Natural killer cell treated with Interleukin-12 subunit alpha and Interleukin-12 subunit beta and Interleukin-15 and Interleukin-18, amount 100 ng/mL, for 72 hours (primary cell): ENCODE results near the gene NOS1. TPM values are rescaled to one million over a fixed set of nuclear protein-coding genes. Genes with fewer than 3 reads are reported as not detected.
"Not testable (repeated sequence)": the region's sequence is repeated elsewhere in the genome, so short reads cannot be mapped to it uniquely, and the experiment has no call there.

Source experiments
- ATAC-seq, 2 donors: fragments of 150-1000 bp; cut with Tn5 transposase in 1 of 2; sonication (Bioruptor Pico), chemical (Tn5 transposase) in 1 of 2; 2 replicates each; pipeline ENCODE4 v1.10.0; 2021
- DNase-seq: peaks from one replicate; pipeline ENCODE4 v3.0.0; 2022; ENCODE audit warnings: low spot score
- H3K27ac Mint-ChIP-seq, 2 donors: 1 replicate in 1 of 2; 2 replicates in 1 of 2; pipeline ENCODE4 v1.8.0; 2022; ENCODE audit warnings: mixed read lengths in 2 of 2, mild to moderate bottlenecking in 1 of 2, moderate library complexity in 1 of 2
- H3K27me3 Mint-ChIP-seq, 2 donors: 1 replicate in 1 of 2; 2 replicates in 1 of 2; pipeline ENCODE4 v1.8.0; 2022; ENCODE audit warnings: mixed read lengths in 2 of 2
- H3K36me3 Mint-ChIP-seq: one replicate; pipeline ENCODE4 v1.8.0; 2022; ENCODE audit warnings: mixed read lengths
- H3K4me1 Mint-ChIP-seq, 2 donors: 1 replicate in 1 of 2; 2 replicates in 1 of 2; pipeline ENCODE4 v1.8.0; 2022; ENCODE audit warnings: low read depth in 2 of 2, mixed read lengths in 2 of 2, mild to moderate bottlenecking in 1 of 2
- H3K4me3 Mint-ChIP-seq: one replicate; pipeline ENCODE4 v1.8.0; 2022; ENCODE audit warnings: mixed read lengths
- H3K9me3 Mint-ChIP-seq: 2 replicates; pipeline ENCODE4 v1.8.0; 2022; ENCODE audit warnings: mixed read lengths
- total RNA-seq, 2 donors: library from RNA; stranded (reverse); gene quantifications; one replicate each; pipeline ENCODE4 v1.2.3, GENCODE V29; 2022

The NOS1 gene
- total RNA-seq, 2 donors from 2014 or later, result not detected

DNA sequence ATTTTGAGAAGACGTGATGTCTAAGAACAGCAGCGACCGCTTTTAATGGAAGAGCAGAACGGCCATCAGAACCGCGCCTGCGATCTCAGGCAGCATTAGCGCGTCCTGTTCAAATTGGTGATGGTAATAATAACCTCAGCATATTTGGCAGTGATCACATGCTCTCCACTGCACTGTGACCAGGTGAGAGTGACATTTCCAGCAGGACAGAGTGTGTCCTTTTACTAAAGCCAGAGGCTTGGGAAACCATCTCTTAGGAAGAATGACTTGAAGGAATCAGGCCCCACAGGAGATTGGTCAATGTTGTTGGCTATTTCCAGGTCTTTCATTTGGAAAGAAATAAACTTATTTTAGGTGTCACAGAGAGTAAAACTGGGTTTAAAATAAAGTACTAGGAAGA lies 119.7 kb downstream of the NOS1 start:
- Mint-ChIP-seq H3K9me3 (no peaks in the 10 kb centered on the region), H3K4me3 (no peak overlapping the region), H3K27me3 (peaks cover 6 to 16% of the 10 kb centered on the region in 2 donors), H3K4me1 (no peaks in the 10 kb centered on the region), H3K36me3 (no peaks in the 10 kb centered on the region), H3K27ac (no peak overlapping the region)
- DNase-seq, result no peak
- no peak for ATAC-seq

DNA sequence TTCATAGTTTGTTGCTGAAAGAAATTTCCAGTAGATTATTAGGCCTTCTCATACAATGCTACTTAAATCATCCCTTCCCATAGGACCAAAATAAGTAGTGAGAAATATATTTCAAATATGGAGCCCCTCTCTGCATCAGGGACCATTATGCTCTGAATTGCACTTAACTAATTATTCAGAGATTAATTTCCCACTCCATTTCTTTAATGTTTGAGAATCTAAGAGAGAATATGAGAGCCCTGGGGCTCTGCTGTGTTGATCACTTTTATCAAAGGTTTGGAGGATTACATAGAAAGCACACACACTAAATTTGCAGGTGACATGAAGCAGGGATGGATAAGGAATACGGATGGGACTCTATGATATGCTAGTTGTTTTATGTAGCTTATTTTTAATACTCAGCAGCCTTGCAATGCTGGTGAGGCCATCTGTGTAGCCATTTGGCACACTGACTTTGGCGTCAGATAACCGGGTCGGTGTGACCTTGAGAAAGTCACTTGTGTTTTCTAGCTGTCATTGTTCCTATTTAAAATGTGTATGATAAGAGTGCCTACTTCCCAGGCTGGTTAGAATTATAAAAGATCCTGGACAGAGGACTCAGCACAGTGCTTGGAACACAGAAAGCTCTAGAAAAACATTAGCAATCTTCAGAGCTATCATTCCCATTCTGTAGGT lies 121.2 kb downstream of the NOS1 start:
- H3K4me1 Mint-ChIP-seq, result no peaks in the 10 kb centered on the region
- ATAC-seq (no peak), DNase-seq (no peak)
- H3K36me3 Mint-ChIP-seq, result no peaks in the 10 kb centered on the region
- H3K27ac Mint-ChIP-seq, result no peak overlapping the region
- H3K9me3 Mint-ChIP-seq, result no peaks in the 10 kb centered on the region
- no peak overlapping the region for H3K4me3 Mint-ChIP-seq
- H3K27me3 Mint-ChIP-seq, result peaks cover 4 to 16% of the 10 kb centered on the region in 2 donors

DNA sequence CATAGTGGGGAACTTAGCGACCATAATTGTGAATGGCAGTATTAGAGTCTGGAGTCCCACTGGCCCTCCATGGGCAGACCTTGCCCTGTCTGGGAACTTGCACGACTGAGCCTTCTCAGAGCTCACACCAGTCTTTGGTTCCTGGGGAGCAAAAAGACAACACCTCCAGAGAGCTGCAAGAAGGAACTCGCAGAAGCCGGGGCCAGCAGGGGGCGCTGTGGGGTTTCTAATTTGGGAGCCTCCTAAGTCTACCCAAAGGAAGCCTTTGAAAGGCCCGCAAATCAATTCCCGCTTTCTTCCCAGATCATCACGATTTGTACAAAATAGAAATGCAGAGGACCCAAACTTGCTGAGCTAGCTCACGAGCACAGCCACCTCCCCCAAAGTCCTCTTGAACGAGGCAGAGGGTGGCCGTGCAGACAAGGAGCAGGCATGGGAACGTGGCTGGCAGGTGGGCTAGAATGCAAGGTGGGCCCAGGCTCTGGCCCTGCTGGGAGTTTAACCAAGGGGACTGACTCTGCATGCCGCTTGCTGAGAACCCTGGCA lies 124.9 kb downstream of the NOS1 start:
- Mint-ChIP-seq H3K27ac (no peak overlapping the region), H3K36me3 (no peaks in the 10 kb centered on the region), H3K4me3 (no peak overlapping the region), H3K4me1 (no peaks in the 10 kb centered on the region), H3K9me3 (no peaks in the 10 kb centered on the region), H3K27me3 (peaks cover 0 to 10% of the 10 kb centered on the region in 2 donors)
- ATAC-seq (peak in 1 of 2 donors; percentile 52), DNase-seq (peak; percentile 81)

DNA sequence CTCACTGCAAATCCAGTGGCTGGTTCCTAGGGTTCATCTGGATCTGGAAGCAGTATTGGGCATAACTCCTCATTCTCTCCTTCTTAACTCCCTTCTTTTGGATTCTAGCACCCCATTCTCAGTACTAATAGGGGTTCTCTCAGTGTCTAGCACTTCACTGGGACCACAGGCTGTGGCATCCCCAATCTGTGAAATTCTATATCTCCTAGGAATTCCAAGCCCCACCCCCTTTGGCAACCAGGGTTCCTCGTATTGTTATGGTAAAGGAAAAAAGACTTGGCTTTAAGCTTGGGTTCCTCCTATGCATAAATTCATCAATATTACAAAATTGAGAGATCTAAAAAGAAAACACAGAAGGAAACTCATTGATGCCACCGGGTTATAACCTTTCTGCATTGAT lies 126.2 kb downstream of the NOS1 start:
- no peak for DNase-seq
- no peak for ATAC-seq
- H3K4me3 Mint-ChIP-seq, result no peak overlapping the region
- no peaks in the 10 kb centered on the region for H3K9me3 Mint-ChIP-seq
- H3K27me3 Mint-ChIP-seq, result peaks cover 8 to 14% of the 10 kb centered on the region in 2 donors
- no peak overlapping the region for H3K27ac Mint-ChIP-seq
- H3K4me1 Mint-ChIP-seq, result no peaks in the 10 kb centered on the region
- no peaks in the 10 kb centered on the region for H3K36me3 Mint-ChIP-seq

DNA sequence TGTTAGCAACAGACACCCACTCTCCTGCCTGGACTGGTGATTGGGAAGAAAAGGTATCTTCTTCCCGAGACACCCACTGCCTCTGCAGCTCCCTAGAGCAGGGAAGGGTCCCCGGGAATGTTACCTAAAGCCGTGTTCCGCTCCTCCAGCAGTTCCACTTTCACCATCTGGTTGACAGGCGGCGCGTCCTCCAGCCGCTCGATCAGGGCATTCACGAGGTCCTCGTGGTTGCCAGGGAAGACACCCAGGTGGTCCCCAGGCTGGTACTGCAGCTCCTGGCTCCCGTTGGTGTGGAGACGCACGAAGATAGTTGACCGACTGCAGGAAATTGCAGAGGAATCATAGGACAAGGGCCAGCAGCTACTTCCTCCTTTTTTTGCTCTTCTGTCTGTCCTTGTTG lies 127.0 kb downstream of the NOS1 start:
- no peaks in the 10 kb centered on the region for H3K4me1 Mint-ChIP-seq
- no peak overlapping the region for H3K27ac Mint-ChIP-seq
- no peak for ATAC-seq
- H3K9me3 Mint-ChIP-seq, result no peaks in the 10 kb centered on the region
- H3K27me3 Mint-ChIP-seq, result peaks cover 8 to 15% of the 10 kb centered on the region in 2 donors
- H3K4me3 Mint-ChIP-seq, result no peak overlapping the region
- no peaks in the 10 kb centered on the region for H3K36me3 Mint-ChIP-seq
- DNase-seq, result no peak

DNA sequence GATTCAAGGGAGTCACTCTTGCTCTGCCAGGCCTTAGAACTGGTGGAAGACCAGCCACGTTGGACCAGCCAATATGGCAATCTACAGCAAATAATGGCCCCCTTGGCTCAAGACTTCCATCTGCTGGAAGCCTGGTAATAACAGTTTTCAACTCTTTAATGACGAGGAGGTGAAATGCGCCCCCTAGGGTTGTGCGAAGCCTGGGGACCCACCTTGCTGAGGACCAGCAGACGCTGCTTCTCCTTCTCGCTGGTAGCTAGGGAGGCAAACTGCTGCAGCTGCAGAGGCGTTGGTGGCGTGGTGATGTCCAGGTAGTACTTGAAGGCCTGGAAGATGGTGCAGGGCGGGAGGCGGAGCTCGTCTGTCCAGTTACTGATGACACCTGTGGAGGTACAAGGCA lies 129.7 kb downstream of the NOS1 start:
- H3K36me3 Mint-ChIP-seq, result no peaks in the 10 kb centered on the region
- no peak for DNase-seq

DNA sequence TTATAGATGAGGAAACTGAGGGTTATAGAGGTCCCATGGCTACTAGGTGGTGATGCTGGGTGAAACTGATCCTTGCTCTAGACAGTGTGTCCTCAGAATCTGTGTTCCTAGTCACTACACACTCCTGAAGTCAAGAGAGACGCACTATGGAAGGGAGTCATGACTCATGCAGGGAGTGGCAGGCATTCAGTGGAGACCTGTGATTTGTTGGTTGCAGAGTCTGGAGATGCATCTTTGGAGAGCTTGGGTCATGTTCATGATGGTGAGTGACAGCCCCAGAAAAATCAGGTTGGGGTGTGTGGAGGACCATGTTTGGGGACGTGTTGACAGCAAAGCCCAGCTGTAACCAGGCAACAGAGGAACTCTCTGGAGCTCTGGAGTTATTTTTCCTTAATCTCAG lies 133.2 kb downstream of the NOS1 start:
- no peak overlapping the region for H3K4me3 Mint-ChIP-seq
- H3K9me3 Mint-ChIP-seq, result no peaks in the 10 kb centered on the region
- H3K4me1 Mint-ChIP-seq, result no peaks in the 10 kb centered on the region
- ATAC-seq (no peak), DNase-seq (no peak)
- peaks cover 16 to 23% of the 10 kb centered on the region in 2 donors for H3K27me3 Mint-ChIP-seq
- H3K27ac Mint-ChIP-seq, result no peak overlapping the region
- H3K36me3 Mint-ChIP-seq, result no peaks in the 10 kb centered on the region

More for the DNA sequence above, 129.7 kb downstream of the NOS1 start:
- peaks cover 16 to 26% of the 10 kb centered on the region in 2 donors for H3K27me3 Mint-ChIP-seq
- no peak overlapping the region for H3K27ac Mint-ChIP-seq
- no peaks in the 10 kb centered on the region for H3K9me3 Mint-ChIP-seq
- H3K4me3 Mint-ChIP-seq, result no peak overlapping the region
- peak in 1 of 2 donors; percentile 38 for ATAC-seq
- H3K4me1 Mint-ChIP-seq, result no peaks in the 10 kb centered on the region

DNA sequence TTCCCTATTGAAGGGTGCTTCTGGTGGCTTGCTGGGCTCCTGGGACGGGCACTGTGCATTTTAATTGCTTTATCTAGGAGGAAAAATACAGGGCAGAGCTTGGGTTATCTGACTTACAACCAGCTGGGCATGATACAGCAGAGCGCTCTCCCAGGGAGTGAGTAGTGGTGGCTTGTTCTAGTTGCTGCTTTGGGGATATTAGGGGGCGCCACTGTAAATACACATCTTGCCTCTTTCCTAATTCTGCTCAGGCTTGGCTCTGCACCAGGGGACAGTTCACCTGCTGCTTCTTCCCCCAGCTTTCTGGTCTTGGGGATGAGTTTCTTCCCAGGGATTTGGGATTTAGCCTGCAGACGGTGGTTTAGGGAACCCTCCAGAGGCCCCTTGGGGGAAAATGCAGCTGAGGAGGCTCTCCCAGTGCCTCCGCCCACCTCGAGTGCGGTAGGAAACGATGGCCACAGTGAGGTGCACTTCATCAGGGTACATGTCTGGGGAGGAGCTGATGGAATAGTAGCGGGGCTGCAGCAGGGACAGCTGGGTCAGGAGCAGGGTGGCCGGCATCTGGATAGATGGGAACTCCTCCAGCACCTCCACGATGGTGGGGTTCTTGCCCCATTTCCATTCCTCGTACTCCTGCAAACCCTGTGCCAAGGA lies 134.3 kb downstream of the NOS1 start:
- Mint-ChIP-seq H3K36me3 (no peaks in the 10 kb centered on the region), H3K9me3 (no peaks in the 10 kb centered on the region), H3K27ac (no peak overlapping the region), H3K4me1 (no peaks in the 10 kb centered on the region), H3K27me3 (peaks cover 16 to 22% of the 10 kb centered on the region in 2 donors), H3K4me3 (no peak overlapping the region)
- no peak for ATAC-seq
- DNase-seq, result no peak

DNA sequence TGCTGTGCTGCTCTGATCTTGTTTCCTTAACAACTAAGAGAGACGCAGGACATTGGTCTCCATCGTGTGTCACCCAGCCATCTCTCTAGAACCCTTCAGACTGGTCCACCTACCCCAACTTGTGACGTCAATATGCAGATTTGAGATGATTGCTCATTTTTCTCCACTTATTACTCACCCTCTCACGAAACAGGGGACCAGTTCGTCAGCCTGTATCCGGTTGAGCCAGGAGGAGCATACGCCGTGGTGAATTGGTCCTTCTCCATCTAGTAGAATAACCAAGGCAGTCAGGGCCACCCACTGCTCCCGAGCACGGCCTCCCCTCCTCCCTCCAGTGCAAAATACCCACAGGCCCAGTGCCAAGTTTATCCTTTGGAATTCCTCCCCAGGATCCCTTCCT lies 134.9 kb downstream of the NOS1 start:
- peak in 1 of 2 donors; percentile 26 for ATAC-seq
- no peaks in the 10 kb centered on the region for H3K36me3 Mint-ChIP-seq

DNA sequence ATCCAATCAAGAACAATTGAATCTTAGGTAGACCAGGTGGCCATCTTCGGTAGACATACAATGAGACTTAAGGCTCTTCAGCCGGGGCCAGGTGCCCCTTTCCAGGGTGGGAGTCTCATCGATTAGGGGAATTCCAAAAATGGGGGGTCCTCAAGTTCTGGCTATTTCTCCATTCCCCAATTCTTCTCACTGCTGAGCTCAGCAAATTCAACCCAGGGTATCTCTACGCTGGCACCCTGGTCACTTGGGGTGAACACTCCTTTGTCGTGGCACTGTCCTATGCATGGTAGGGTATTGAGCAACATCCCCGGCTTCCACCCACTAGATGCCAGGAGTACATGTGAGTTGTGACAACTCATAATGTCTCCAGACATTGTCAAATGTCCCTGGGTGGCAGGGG lies 136.2 kb downstream of the NOS1 start:
- peaks cover 8 to 16% of the 10 kb centered on the region in 2 donors for H3K27me3 Mint-ChIP-seq
- no peaks in the 10 kb centered on the region for H3K9me3 Mint-ChIP-seq
- no peaks in the 10 kb centered on the region for H3K4me1 Mint-ChIP-seq
- H3K36me3 Mint-ChIP-seq, result no peaks in the 10 kb centered on the region
- ATAC-seq (no peak), DNase-seq (no peak)
- H3K4me3 Mint-ChIP-seq, result no peak overlapping the region
- no peak overlapping the region for H3K27ac Mint-ChIP-seq

More for the DNA sequence above, 134.9 kb downstream of the NOS1 start:
- no peaks in the 10 kb centered on the region for H3K9me3 Mint-ChIP-seq
- no peak overlapping the region for H3K4me3 Mint-ChIP-seq
- H3K27ac Mint-ChIP-seq, result no peak overlapping the region
- peaks cover 16 to 18% of the 10 kb centered on the region in 2 donors for H3K27me3 Mint-ChIP-seq
- H3K4me1 Mint-ChIP-seq, result no peaks in the 10 kb centered on the region
- DNase-seq, result no peak

DNA sequence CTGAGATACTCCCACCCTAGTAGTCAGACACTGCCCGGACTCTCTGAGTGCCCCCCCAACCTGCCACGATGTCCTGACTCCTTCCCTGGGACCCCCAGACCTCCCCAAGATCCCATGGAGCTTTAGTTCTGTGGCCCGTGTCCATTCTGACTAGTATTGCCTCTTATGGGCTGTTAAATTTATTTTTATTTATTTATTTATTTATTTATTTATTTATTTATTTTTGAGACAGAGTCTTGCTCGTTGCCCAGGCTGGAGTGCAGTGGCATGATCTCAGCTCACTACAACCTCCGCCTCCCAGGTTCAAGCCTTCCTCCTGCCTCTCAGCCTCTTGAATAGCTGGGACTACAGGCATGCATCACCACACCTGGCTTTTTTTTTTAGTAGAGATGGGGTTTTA lies 140.5 kb downstream of the NOS1 start:
- not testable (repeated sequence) for H3K9me3 Mint-ChIP-seq, H3K4me1 Mint-ChIP-seq, H3K36me3 Mint-ChIP-seq, H3K4me3 Mint-ChIP-seq, H3K27ac Mint-ChIP-seq, DNase-seq, H3K27me3 Mint-ChIP-seq, ATAC-seq

DNA sequence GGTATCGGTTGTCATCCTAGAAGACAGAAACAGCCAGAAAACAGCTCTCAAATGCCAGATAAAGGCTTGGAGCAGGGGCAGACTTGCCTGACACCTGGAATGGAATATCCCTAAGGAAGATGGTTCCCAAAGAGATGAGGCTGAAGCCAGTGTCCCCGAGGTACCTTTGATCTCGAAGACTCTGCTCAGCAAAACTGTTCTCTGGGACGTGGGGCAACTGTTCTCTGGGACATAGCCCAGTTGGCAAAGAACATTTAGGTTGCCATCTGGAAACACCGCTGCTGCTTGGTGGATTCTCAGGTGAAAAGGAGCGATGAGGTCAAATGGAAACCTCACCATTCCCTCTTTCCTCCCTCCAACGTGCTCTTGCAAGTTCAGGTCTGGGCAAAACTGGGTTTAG lies 143.3 kb downstream of the NOS1 start:
- Mint-ChIP-seq H3K27ac (no peak overlapping the region), H3K4me3 (no peak overlapping the region), H3K9me3 (no peaks in the 10 kb centered on the region), H3K4me1 (no peaks in the 10 kb centered on the region), H3K36me3 (no peaks in the 10 kb centered on the region), H3K27me3 (peaks cover 8 to 13% of the 10 kb centered on the region in 2 donors)
- ATAC-seq, result no peak
- no peak for DNase-seq

DNA sequence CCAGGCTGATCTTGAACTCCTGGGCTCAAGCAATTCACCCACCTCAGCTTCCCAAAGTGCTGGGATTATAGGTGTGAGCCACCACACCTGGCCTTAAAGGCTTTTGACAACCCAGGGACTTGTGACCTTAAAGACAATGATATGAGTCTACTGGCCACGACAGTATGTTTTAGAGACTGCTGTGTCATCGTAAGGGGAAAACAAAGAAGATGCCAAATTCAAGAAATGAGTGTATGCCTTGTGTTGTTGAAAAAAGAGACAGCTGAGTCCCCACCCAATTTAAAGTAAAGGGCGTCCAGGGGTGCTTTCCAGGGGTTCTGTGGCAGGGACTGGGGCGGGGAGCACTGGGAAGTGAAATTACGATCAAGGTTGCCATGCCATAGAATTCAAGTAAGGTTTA lies 144.7 kb downstream of the NOS1 start:
- no peaks in the 10 kb centered on the region for H3K9me3 Mint-ChIP-seq
- H3K36me3 Mint-ChIP-seq, result no peaks in the 10 kb centered on the region
- H3K4me1 Mint-ChIP-seq, result no peaks in the 10 kb centered on the region
- peaks cover 10 to 16% of the 10 kb centered on the region in 2 donors for H3K27me3 Mint-ChIP-seq
- no peak overlapping the region for H3K4me3 Mint-ChIP-seq
- no peak for DNase-seq
- no peak overlapping the region for H3K27ac Mint-ChIP-seq
- no peak for ATAC-seq

DNA sequence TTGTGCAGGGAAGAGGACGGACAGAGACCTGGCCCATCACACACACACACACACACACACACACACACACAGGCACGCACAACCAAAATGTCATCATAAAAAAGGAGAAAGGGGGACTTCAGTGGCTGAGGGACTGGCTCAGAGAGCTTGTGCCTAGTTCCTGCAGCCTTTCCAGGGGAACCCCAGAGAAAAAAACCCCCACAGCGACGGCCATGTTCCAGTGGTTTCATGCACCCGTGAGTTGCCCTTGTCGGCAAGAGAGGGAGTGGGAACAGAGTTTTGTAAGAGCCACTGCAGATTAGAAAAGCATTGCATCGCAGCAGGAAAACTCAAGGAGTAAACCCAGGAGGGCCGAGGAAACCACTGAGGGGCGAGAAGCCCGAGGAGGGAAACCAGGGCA lies 146.6 kb downstream of the NOS1 start:
- no peaks in the 10 kb centered on the region for H3K9me3 Mint-ChIP-seq

More for the DNA sequence above, 146.6 kb downstream of the NOS1 start:
- no peak for ATAC-seq
- Mint-ChIP-seq H3K36me3 (no peaks in the 10 kb centered on the region), H3K4me1 (no peaks in the 10 kb centered on the region), H3K27ac (no peak overlapping the region), H3K4me3 (no peak overlapping the region), H3K27me3 (peaks cover 16% of the 10 kb centered on the region in 2 donors)
- DNase-seq, result no peak
